KOPT-K1 (cell line): ENCODE measurements around the gene EPN2.
A peak's percentile ranks its signal among the peaks of the same experiment; 100 is the strongest.

Experiments
- H3K27ac ChIP-seq: fragments of 200-600 bp; sonication (generic); 2 replicates; pipeline ENCODE4 v1.5.1; 2016; ENCODE audit warnings: antibody characterized with exemption, mild to moderate bottlenecking, low read depth, low read length; ENCODE audit not compliant: poor library complexity, severe bottlenecking
- H3K36me3 ChIP-seq: fragments of 200-600 bp; sonication (generic); 2 replicates; pipeline ENCODE4 v1.5.1; 2017; ENCODE audit warnings: antibody characterized with exemption, mild to moderate bottlenecking, low read length, moderate library complexity; ENCODE audit not compliant: insufficient read depth
- H3K9me3 ChIP-seq: fragments of 200-600 bp; sonication (generic); 2 replicates; pipeline ENCODE4 v1.5.1; 2017; ENCODE audit warnings: antibody characterized with exemption, low read length, mild to moderate bottlenecking; ENCODE audit not compliant: insufficient read depth, poor library complexity, severe bottlenecking

The EPN2 gene

DNA sequence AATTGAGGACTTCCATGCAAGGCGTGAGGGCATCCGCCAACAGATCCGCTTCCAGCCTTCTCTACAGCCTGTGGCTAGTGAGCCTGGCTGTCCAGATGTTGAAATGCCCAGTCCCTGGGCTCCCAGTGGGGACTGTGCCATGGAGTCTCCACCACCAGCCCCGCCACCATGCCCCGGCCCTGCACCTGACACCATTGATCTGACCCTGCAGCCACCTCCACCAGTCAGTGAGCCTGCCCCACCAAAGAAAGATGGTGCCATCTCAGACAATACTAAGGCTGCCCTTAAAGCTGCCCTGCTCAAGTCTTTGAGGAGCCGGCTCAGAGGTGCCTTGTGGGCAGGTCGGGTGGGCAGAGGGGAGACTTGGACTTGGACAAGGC, 144.2 kb downstream of the EPN2 start:
- no peaks in the 10 kb centered on the region for H3K9me3 ChIP-seq
- peaks cover 65% of the 10 kb centered on the region for H3K36me3 ChIP-seq
- H3K27ac ChIP-seq = no peak overlapping the region

DNA sequence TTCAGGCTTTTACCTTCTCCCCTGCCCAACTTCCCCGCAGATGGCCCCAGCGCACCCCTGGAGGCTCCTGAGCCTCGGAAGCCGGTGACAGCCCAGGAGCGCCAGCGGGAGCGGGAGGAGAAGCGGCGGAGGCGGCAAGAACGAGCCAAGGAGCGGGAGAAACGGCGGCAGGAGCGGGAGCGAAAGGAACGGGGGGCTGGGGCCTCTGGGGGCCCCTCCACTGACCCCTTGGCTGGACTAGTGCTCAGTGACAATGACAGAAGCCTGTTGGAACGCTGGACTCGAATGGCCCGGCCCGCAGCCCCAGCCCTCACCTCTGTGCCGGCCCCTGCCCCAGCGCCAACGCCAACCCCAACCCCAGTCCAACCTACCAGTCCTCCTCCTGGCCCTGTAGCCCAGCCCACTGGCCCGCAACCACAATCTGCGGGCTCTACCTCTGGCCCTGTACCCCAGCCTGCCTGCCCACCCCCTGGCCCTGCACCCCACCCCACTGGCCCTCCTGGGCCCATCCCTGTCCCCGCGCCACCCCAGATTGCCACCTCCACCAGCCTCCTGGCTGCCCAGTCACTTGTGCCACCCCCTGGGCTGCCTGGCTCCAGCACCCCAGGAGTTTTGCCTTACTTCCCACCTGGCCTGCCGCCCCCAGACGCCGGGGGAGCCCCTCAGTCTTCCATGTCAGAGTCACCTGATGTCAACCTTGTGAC, 144.7 kb downstream of the EPN2 start:
- H3K36me3 ChIP-seq = peaks cover 65% of the 10 kb centered on the region
- no peaks in the 10 kb centered on the region for H3K9me3 ChIP-seq
- H3K27ac ChIP-seq = no peak overlapping the region

DNA sequence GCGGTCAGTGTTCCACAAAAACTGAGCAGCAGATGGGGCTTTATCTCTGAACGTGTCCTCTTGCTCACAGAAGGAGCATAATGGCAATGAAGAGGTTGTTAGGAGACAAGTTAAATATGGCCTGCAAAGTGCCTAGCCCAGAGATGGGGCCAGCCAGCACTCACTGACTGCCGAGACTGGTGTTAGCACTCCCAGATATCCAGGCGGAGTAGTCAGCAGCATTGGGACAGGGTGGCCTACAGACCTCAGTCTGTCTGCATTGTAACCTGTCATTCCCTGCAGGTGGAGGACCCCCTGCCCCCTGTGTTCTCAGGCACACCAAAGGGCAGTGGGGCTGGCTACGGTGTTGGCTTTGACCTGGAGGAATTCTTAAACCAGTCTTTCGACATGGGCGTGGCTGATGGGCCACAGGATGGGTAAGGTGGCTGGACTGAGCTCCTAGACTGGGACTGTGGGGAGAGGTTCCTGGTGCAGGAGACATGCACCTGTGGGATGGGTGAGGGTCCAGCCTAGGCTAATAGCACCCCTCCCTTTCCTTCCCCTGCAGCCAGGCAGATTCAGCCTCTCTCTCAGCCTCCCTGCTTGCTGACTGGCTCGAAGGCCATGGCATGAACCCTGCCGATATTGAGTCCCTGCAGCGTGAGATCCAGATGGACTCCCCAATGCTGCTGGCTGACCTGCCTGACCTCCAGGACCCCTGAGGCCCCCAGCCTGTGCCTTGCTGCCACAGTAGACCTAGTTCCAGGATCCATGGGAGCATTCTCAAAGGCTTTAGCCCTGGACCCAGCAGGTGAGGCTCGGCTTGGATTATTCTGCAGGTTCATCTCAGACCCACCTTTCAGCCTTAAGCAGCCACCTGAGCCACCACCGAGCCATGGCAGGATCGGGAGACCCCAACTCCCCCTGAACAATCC, 145.6 kb downstream of the EPN2 start:
- Histone ChIP-seq H3K27ac (no peak overlapping the region), H3K9me3 (no peaks in the 10 kb centered on the region), H3K36me3 (peaks cover 65% of the 10 kb centered on the region)

DNA sequence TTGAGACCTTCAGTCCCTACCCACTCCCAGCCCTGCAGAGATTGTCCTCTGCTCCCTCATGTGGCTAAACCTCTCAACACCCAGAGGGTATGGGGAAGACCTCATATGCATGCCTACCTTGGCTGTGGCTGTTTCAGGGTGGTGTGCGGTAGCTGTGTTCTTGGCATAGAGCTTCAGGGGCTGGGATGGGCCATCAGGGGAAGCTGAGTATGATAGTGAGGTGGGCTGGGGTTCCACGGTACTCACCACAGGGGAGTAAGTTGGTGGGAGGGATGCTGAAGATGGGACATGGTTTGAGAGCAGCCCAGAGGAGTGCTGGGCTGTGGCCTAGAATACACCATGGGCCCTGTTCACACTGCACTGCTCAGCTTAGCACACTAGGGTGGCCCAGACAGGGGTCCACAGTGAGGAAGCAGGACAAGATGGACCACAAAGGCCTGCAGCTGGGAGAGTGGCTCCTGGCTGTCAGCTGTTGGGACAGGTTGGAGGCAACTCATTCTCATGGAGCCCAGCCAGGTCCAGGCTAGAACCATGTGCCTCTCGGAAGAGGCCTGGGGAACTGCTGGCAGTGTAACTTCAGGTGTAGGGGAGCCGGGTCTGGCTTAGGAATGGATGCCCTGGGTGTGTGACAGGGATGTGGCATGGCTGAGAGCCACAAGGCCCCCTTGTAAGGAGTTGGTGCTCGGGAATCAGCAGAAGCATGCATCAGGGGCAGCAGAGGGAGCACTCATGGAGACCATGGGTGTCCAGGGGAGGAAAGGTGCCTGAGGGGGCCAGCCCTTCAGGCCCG, 146.7 kb downstream of the EPN2 start:
- no peaks in the 10 kb centered on the region for H3K9me3 ChIP-seq
- H3K27ac ChIP-seq = peak overlapping the region; percentile 94
- H3K36me3 ChIP-seq = peaks cover 65% of the 10 kb centered on the region

DNA sequence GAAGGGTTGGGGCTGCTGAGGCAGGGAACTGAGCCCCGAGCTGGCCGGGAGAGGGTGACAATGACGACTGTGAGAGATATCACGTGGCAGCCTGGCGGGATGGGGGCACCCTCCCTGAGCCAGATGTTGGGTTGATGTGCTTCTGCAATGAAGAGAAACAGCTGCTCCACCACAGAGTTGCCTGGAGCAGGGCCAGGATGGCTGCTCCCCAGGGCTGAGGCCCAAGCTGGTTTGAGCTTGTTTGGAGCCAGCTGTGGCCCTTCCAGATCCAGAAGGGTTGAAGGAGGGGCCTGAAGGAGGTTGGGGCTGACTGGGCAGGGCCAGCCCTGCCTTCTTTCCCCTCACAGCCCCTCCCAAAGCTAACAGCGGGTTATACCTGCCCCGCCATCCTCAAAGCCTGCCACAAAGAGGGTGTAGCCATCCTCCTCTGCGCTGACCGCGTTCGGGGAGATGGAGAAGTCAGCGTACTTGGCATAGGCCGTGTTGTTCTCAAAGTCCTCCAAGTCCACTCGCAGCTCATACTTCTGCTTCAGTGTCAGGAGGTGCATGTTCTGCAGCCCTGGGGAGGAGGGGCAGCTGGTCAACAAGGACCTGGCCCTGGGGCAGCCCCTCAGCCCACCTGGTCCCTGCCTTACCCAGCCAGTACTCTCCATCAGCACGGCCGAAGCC, 147.7 kb downstream of the EPN2 start:
- H3K27ac ChIP-seq = peak overlapping the region; percentile 94
- no peaks in the 10 kb centered on the region for H3K9me3 ChIP-seq
- peaks cover 58% of the 10 kb centered on the region for H3K36me3 ChIP-seq

DNA sequence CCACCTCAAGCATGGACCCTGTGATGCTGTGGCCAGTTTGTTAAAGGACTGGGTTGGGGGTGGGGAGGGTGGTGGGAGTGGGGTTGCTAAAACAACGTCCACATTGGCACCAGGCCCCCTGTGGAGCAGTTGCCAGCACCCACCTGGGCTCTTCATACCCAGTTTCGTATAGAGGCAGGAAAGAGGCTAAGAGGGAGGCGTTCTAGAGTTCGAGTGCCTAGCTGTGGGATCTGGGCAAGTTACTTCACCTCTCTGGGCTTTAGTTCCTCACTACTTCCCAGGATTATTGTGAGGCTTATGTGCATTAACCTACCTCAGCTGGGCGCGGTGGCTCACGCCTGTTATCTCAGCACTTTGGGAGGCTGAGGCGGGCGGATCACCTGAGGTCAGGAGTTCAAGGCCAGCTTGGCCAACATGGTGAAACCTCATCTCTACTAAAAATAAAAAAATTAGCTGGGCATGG, 148.4 kb downstream of the EPN2 start:
- Histone ChIP-seq H3K27ac (peak overlapping the region; percentile 94), H3K36me3 (peaks cover 51% of the 10 kb centered on the region), H3K9me3 (no peaks in the 10 kb centered on the region)
